Measurements from ENCODE around the gene CA10. TPM values are rescaled to one million over a fixed set of nuclear protein-coding genes. Genes with fewer than 3 reads are reported as not detected.

CA10 gene
- total RNA-seq, 1 donor from 2014 or later = not detected

DNA sequence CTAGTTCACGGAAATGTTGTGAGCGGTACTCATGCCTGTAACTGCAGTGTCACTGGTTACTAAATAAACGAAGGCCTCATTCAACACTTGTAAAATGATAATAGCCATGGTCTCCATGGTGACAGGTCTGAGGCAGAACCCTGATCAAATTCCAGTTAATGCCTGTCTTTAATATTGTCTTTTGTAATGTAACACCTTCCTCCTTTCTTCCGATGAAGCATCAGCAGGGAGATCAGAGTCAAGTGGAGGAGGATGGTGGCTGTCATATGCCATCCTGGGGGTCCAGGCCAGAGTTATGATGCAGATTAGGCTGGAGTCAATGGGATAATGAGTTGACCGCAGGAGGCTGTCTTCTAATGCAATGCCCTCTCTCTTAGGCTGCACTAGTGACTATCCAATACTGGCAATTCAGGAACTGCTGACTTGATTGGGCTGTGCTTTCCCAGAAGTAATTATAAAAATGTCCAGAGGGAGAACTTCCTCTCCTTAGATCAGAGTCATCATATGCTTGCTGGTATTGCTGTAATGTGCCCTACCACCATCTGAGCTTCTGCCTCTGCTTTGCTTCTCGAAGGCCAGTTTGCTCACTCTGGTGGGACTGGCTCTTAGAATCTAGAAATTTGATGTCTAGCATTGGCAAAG lies 419.1 kb downstream of the CA10 start:
- Mint-ChIP-seq H3K27me3 (ENCODE audit: unreplicated experiment) (no peaks in the 10 kb centered on the region), H3K27ac (ENCODE audit: unreplicated experiment) (no peak overlapping the region), H3K36me3 (ENCODE audit: unreplicated experiment) (no peaks in the 10 kb centered on the region), H3K4me1 (ENCODE audit: unreplicated experiment) (peaks cover 2% of the 10 kb centered on the region), H3K4me3 (ENCODE audit: unreplicated experiment) (no peak overlapping the region), H3K9me3 (ENCODE audit: unreplicated experiment) (no peaks in the 10 kb centered on the region)
- DNase-seq (ENCODE audit: extremely low spot score, unreplicated experiment) = no peak
- TF ChIP-seq, protein P1, sequence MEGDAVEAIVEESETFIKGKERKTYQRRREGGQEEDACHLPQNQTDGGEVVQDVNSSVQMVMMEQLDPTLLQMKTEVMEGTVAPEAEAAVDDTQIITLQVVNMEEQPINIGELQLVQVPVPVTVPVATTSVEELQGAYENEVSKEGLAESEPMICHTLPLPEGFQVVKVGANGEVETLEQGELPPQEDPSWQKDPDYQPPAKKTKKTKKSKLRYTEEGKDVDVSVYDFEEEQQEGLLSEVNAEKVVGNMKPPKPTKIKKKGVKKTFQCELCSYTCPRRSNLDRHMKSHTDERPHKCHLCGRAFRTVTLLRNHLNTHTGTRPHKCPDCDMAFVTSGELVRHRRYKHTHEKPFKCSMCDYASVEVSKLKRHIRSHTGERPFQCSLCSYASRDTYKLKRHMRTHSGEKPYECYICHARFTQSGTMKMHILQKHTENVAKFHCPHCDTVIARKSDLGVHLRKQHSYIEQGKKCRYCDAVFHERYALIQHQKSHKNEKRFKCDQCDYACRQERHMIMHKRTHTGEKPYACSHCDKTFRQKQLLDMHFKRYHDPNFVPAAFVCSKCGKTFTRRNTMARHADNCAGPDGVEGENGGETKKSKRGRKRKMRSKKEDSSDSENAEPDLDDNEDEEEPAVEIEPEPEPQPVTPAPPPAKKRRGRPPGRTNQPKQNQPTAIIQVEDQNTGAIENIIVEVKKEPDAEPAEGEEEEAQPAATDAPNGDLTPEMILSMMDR (IDR thresholded peaks at IDR 0.05) = no peak

DNA sequence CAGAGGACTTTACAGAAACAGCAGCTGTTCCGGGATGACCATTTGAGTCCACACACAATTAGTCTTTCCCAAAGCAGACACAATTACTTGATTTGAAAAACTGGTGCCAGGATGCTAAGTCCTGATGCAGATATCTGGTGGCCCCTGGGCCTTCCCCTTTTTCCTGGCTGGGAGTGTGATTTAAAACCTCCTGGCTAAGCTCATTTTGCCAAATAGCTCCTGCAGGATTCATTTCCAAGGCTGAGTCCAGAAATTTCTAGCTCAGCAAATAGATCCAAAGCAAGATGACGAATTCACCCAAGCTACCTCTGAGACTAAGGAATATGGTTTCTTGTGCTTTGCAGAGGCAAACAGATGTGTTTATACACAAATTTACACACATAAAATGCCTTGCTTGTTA lies 422.2 kb downstream of the CA10 start:
- TF ChIP-seq, protein P1 (IDR thresholded peaks at IDR 0.05) = no peak

DNA sequence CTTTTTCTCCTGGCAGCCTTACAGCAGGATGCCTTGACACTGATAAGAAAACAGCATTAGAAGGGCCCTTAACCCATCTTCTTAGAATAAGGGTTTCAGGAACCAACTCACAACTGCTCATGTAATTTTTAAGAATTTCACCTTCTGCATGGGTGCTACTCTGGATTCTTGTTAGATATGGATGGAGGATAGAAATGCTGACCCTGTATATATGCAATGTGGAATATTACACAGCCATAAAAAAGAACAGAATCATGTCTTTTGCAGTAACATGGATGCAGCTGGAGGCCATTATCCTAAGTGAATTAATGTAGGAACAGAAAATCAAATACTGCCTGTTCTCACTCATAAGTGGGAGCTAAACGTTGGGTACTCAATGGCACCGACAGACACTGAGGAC lies 423.5 kb downstream of the CA10 start:
- no peak overlapping the region for H3K4me3 Mint-ChIP-seq (ENCODE audit: unreplicated experiment)
- H3K4me1 Mint-ChIP-seq (ENCODE audit: unreplicated experiment) = peaks cover 2% of the 10 kb centered on the region
- H3K36me3 Mint-ChIP-seq (ENCODE audit: unreplicated experiment) = no peaks in the 10 kb centered on the region
- no peaks in the 10 kb centered on the region for H3K9me3 Mint-ChIP-seq (ENCODE audit: unreplicated experiment)
- DNase-seq (ENCODE audit: extremely low spot score, unreplicated experiment) = no peak
- H3K27me3 Mint-ChIP-seq (ENCODE audit: unreplicated experiment) = no peaks in the 10 kb centered on the region
- H3K27ac Mint-ChIP-seq (ENCODE audit: unreplicated experiment) = no peak overlapping the region
- TF ChIP-seq, protein P1 (IDR thresholded peaks at IDR 0.05) = no peak

More for the DNA sequence above, 422.2 kb downstream of the CA10 start:
- Mint-ChIP-seq H3K4me3 (ENCODE audit: unreplicated experiment) (no peak overlapping the region), H3K4me1 (ENCODE audit: unreplicated experiment) (no peaks in the 10 kb centered on the region), H3K36me3 (ENCODE audit: unreplicated experiment) (no peaks in the 10 kb centered on the region), H3K27me3 (ENCODE audit: unreplicated experiment) (no peaks in the 10 kb centered on the region), H3K27ac (ENCODE audit: unreplicated experiment) (no peak overlapping the region), H3K9me3 (ENCODE audit: unreplicated experiment) (no peaks in the 10 kb centered on the region)
- DNase-seq (ENCODE audit: extremely low spot score, unreplicated experiment) = no peak

DNA sequence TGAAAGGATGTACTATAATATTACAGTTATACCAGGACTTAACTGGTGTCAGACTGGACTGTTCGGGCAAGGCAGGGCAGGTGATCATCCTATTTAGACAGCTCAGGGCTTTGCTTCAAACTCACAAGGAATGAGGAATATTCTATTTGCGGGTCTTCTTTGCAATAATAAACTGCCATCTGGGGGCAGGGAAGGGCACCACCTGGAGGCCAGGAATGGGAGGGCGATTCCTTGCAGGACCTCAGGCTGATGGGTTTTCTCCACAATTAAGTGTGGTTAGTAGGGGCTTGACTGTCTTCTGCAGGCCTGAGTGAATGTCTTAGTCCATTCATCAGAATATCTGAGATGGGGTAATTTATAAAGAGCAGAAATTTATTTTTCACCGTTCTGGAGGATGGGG lies 424.1 kb downstream of the CA10 start:
- no peaks in the 10 kb centered on the region for H3K9me3 Mint-ChIP-seq (ENCODE audit: unreplicated experiment)
- peaks cover 2% of the 10 kb centered on the region for H3K4me1 Mint-ChIP-seq (ENCODE audit: unreplicated experiment)
- H3K4me3 Mint-ChIP-seq (ENCODE audit: unreplicated experiment) = no peak overlapping the region
- no peak for DNase-seq (ENCODE audit: extremely low spot score, unreplicated experiment)
- H3K27me3 Mint-ChIP-seq (ENCODE audit: unreplicated experiment) = no peaks in the 10 kb centered on the region
- H3K27ac Mint-ChIP-seq (ENCODE audit: unreplicated experiment) = no peak overlapping the region
- TF ChIP-seq, protein P1 (IDR thresholded peaks at IDR 0.05) = peak; percentile 32
- H3K36me3 Mint-ChIP-seq (ENCODE audit: unreplicated experiment) = no peaks in the 10 kb centered on the region

DNA sequence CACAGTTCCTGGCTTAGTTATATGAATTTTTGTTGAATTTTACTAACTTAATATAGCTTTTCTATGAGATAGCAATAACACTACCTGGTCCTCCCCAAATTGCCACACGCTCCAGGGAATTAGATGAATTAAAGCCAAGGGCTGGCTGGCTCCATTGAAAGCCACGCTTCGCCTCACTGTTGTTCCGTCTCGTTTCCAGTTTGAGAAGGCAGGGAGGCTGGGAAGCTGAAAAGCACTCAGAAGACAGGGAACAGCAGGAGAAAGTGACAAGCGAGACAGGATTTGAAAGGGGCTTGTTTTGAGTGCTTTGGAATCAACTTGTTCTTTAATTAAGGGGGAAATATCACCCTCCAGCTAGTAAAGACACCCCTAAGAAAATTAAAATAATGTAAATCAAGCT lies 425.3 kb downstream of the CA10 start:
- Mint-ChIP-seq H3K4me1 (ENCODE audit: unreplicated experiment) (peaks cover 2% of the 10 kb centered on the region), H3K27me3 (ENCODE audit: unreplicated experiment) (no peaks in the 10 kb centered on the region), H3K27ac (ENCODE audit: unreplicated experiment) (no peak overlapping the region), H3K4me3 (ENCODE audit: unreplicated experiment) (no peak overlapping the region), H3K36me3 (ENCODE audit: unreplicated experiment) (no peaks in the 10 kb centered on the region), H3K9me3 (ENCODE audit: unreplicated experiment) (no peaks in the 10 kb centered on the region)
- no peak for DNase-seq (ENCODE audit: extremely low spot score, unreplicated experiment)
- TF ChIP-seq, protein P1 (IDR thresholded peaks at IDR 0.05) = no peak

Data from osteocyte (in vitro differentiated cells).